HL-60 (cell line): ENCODE results near the gene ENDOD1.

Source experiments
- GABPA ChIP-seq: IDR thresholded peaks from 2 replicates; pipeline ENCODE4 v1.6.1; 2012; ENCODE audit warnings: low read depth
- POLR2AphosphoS5 ChIP-seq: IDR thresholded peaks from 2 replicates; pipeline ENCODE4 v1.6.1; 2012; ENCODE audit warnings: low read depth
- TF ChIP-seq, protein P1 (sequence below): IDR thresholded peaks from one replicate; pipeline ENCODE4 v1.5.1; 2011; ENCODE audit warnings: low read length, control low read depth, inconsistent platforms; ENCODE audit not compliant: insufficient read depth

DNA sequence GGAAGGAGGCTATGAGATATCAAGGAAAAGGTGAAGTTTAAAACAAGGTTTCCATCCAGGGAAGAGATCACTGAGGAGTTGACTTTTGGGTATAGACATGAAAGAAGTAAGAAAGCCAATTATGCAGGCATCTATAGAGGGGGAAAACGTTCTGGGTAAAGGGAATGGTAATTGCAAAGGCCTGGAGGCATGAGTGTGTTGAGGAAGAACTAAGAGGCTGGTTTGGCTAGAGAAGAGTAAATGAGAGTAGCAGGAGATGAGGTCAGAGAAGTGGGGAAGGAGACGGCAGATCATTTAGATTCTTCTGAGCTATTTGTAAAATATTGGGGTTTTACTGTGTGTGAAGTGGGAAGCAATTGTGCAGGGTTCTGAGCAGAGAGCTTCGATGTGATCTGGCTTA lies 7.6 kb downstream of the ENDOD1 start:
- no peak for TF ChIP-seq POLR2AphosphoS5
- TF ChIP-seq, protein P1, sequence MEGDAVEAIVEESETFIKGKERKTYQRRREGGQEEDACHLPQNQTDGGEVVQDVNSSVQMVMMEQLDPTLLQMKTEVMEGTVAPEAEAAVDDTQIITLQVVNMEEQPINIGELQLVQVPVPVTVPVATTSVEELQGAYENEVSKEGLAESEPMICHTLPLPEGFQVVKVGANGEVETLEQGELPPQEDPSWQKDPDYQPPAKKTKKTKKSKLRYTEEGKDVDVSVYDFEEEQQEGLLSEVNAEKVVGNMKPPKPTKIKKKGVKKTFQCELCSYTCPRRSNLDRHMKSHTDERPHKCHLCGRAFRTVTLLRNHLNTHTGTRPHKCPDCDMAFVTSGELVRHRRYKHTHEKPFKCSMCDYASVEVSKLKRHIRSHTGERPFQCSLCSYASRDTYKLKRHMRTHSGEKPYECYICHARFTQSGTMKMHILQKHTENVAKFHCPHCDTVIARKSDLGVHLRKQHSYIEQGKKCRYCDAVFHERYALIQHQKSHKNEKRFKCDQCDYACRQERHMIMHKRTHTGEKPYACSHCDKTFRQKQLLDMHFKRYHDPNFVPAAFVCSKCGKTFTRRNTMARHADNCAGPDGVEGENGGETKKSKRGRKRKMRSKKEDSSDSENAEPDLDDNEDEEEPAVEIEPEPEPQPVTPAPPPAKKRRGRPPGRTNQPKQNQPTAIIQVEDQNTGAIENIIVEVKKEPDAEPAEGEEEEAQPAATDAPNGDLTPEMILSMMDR = no peak
- TF ChIP-seq GABPA = no peak
